ENCODE results near the gene FTO.

The FTO gene

DNA sequence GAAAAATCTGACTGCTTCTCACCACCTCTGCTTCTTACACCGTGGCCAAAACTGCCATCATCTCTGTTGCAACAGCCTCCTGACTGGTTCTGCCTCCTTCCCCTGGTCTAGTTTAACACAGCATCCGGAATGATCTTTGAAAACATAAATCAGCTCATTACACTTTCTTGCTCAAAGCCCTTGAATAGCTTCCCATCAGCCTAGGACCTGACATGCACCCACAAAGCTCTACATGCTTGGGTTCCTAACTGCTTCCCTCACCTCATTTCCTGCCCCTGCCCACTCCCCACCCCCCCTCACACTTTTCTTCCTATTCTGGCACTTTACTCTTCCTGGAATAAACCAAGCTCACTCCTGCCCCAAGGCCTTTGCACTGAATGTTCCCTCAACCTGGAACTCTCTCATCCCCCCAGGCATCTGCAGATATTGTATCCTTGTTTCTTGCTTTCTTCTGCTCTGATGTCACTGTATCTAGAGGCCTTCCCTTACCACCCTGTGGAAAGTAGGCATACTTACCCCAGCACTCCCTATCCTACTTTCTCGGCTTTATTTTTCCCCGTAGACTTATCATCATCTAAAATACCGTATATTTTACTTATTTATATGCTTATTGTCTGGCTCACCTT is 112.4 kb downstream of the FTO start:
- DNase-seq (ENCODE audit: extremely low read depth, low read depth): no peak
- TF ChIP-seq, protein P1, sequence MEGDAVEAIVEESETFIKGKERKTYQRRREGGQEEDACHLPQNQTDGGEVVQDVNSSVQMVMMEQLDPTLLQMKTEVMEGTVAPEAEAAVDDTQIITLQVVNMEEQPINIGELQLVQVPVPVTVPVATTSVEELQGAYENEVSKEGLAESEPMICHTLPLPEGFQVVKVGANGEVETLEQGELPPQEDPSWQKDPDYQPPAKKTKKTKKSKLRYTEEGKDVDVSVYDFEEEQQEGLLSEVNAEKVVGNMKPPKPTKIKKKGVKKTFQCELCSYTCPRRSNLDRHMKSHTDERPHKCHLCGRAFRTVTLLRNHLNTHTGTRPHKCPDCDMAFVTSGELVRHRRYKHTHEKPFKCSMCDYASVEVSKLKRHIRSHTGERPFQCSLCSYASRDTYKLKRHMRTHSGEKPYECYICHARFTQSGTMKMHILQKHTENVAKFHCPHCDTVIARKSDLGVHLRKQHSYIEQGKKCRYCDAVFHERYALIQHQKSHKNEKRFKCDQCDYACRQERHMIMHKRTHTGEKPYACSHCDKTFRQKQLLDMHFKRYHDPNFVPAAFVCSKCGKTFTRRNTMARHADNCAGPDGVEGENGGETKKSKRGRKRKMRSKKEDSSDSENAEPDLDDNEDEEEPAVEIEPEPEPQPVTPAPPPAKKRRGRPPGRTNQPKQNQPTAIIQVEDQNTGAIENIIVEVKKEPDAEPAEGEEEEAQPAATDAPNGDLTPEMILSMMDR (IDR thresholded peaks at IDR 0.05; ENCODE audit: low read depth, low read length): no peak

- peak; percentile 57 for DNase-seq (ENCODE audit: extremely low read depth, low read depth)
Measured at GRCh38 chr16:53817117-53817755, 113.3 kb downstream of the FTO start.

DNA sequence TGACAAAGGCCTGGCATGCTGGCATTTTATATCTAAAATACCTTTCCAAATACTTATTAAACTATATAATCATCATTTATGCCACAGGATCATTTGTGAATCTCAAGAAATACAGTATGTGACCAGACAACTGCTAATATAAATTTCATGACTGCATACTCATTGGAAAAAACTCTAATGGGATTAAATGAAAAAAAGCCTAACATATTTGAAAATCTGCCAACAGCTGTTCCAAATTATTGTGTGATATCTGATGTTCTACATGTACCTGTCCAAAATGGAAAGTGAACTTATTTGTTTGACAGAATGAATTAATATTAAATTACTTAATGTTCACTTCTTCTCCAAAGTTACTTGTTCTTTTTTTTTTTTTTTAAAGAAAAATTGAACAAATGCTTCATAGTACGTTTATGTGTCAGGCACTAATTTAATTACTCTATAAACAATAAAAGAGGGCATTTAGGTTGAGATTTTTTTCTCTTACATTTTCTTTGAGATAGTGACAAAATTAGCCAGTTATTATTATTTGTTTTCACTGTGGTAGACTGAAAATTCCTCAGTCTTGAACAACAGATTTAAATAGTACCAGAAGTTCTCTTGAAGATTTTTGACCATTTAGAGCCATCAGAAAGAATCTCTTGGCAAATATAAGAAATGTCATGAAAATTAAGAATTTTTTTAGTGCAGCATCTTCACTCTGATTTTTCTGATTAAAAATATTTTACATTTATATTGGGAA is 114.0 kb downstream of the FTO start:
- no peak for DNase-seq (ENCODE audit: extremely low read depth, low read depth)
- TF ChIP-seq, protein P1 (IDR thresholded peaks at IDR 0.05; ENCODE audit: low read depth, low read length): no peak

More at GRCh38 chr16:53817117-53817755, 113.3 kb downstream of the FTO start:
- TF ChIP-seq, protein P1 (IDR thresholded peaks at IDR 0.05; ENCODE audit: low read depth, low read length): no peak

GRCh38 chr16:53821487-53821886 is 117.5 kb downstream of the FTO start:
- TF ChIP-seq, protein P1 (IDR thresholded peaks at IDR 0.05; ENCODE audit: low read depth, low read length): no peak
- no peak for DNase-seq (ENCODE audit: extremely low read depth, low read depth)

DNA sequence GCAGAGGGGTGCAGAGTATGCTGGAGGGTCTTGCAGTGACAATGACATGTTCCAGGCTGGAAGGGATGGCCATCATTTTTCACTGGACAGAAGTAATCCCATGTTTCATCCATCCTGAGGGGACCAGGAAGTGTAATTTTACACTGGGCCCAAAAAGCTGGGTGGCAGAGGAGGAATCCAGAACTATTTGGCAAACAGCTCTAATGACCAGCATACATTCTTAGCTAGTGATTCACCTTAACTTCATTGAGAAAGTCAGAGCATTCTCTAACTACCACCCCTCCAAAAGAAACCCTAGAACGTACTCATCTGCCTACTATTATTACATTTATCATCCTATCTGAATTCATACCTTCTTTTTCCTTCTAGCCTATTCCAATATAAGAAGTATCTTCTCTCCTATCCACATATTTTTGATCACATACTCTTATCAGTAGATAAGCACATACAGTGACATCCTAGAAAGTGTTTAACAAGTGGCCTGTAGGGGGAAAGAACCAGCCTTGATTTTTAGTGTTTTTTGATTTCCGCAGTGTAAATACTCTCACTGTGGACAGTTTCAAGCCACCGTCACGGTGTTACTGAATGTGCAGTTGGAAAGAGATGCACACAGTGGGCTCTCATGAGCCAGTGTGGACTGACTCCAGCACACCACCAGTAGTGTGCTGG is 118.1 kb downstream of the FTO start:
- DNase-seq (ENCODE audit: extremely low read depth, low read depth): no peak
- TF ChIP-seq, protein P1 (IDR thresholded peaks at IDR 0.05; ENCODE audit: low read depth, low read length): no peak; the same call in 1 of the 2 replicates

DNA sequence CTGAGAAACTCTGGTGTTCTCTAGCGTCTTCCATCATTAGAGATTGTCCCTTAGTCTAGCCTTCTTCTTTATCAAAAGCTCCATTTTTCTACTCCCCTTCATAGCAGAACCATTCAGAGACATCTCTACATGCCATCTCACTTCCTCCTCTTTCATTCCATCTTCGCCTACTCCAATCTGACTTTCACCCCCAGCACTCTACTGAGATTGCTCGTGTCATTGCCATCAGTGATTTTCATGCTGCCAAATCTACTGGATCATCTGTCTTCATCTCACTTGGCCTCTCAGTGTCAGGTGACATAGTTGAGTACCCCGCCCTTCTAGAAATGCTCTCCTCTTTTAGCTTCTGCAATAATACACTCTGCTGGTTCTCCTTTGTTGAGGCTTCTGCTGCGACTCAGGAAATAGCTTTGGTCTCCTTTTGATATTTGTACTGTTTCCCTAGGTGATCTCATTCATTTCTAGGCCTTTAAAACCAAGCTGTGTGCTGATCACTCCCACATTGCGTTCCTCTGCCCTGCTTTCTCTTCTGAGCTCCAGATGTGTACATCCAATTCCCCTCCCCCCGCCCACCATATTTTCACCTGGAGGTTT is 119.1 kb downstream of the FTO start:
- no peak for DNase-seq (ENCODE audit: extremely low read depth, low read depth)
- TF ChIP-seq, protein P1 (IDR thresholded peaks at IDR 0.05; ENCODE audit: low read depth, low read length): no peak
